Neural cell (in vitro differentiated cells): ENCODE data around the gene PGBD1.

Source experiments
- CTCF ChIP-seq: fragments of 450-650 bp; IDR thresholded peaks from 2 replicates; pipeline ENCODE4 v1.5.1; 2014; ENCODE audit warnings: antibody characterized with exemption, mild to moderate bottlenecking, moderate library complexity; ENCODE audit not compliant: poor library complexity, severe bottlenecking
- EP300 ChIP-seq: fragments of 450-650 bp; conservative IDR thresholded peaks from 2 replicates; pipeline ENCODE4 v1.6.1; 2014; ENCODE audit warnings: antibody characterized with exemption, mild to moderate bottlenecking, moderate library complexity; ENCODE audit not compliant: poor library complexity, severe bottlenecking
- EZH2 ChIP-seq: fragments of 200-600, 300-800 bp; shearing (Covaris generic), sonication (generic); IDR thresholded peaks from 2 replicates; pipeline ENCODE4 v1.6.1; 2014; ENCODE audit warnings: antibody characterized with exemption, low read length, borderline replicate concordance, mild to moderate bottlenecking; ENCODE audit not compliant: insufficient read depth, poor library complexity, severe bottlenecking
- POLR2AphosphoS5 ChIP-seq: IDR thresholded peaks from 2 replicates; pipeline ENCODE4 v1.6.1; 2012
- REST ChIP-seq: IDR thresholded peaks from 2 replicates; pipeline ENCODE4 v1.6.1; 2012; ENCODE audit warnings: borderline replicate concordance

GRCh38 chr6:28336284-28337120 is 55.1 kb downstream of the PGBD1 start:
- TF ChIP-seq EZH2 (no peak), CTCF (no peak), POLR2AphosphoS5 (no peak), EP300 (no peak), REST (peak; percentile 31)
